ENCODE results near the gene MRPL10.

Gene MRPL10

DNA sequence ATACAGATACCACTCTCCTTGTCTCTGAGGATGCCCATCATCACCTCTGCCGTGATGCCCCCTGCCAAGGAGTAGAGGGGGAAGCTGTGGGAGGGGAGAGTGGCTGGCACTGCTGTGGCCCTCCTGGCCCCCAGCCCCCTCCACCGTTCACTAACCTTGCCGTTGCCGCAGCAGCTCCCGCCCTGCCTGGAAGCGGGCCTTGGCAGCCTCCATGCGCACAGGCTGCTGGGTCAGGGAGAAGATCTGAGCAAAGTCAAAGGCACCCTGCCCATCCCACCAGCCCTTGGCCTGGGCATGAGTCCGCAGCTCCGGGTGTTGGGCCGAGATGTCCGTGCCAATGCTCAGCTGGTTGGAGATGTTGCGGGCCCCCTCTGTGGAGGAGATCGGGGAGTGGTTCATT lies 7.3 kb upstream of the MRPL10 start:
- no peak for DNase-seq

DNA sequence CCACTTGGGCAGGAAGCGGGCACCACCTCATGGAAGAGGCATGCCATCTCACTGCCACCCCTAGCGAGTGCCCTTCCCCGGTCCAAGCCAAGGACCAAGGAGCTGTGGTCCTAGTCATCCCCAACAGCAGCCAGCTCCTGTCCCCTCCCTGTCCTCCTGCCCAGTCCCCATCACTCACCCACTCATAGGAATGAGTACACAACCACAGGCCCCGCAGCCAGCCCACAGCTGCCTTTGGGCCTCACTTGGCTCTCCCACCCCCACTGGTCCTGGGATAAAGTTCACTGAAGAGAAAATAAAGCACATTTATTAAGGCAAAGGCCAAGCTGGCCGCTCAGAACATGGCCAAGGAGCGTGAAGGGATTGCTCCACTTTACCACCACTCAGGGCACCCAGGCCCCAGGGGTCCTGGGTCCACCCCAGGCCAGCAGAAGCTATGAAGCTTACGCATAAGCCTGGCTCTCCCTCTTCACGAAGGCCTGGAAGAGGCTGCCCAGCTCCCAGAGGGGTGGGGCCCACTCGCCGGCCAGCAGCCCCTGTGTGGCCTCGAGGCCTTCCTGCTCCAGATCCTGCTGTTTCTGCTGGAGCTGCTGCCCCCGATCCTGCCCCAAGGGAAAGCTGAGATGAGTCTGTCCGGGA lies 6.2 kb upstream of the MRPL10 start:
- no peak for DNase-seq

- DNase-seq: no peak
These were observed 5.3 kb upstream of the MRPL10 start for GRCh38 chr17:47836601-47837000.

GRCh38 chr17:47834756-47835155 lies 3.4 kb upstream of the MRPL10 start:
- no peak for DNase-seq

DNA sequence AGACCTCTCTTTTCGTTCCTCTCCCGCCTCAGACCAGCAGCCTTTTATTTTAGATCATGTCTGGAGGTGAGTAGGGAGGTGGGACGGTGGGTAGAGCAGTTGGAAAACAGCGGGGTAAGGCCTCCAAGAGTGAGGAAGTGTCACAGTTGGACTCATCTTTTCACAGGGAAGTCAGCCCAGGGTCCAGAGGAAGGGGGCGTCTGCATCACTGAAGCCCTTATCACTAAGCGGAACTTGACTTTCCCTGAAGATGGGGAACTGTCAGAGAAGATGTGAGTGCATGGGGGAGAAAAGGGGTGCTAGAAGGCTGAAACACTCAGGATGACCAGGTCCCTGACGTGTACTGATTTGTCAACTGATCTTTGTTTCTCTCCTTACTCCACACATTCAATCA lies 590 bp upstream of the MRPL10 start:
- no peak for DNase-seq

DNA sequence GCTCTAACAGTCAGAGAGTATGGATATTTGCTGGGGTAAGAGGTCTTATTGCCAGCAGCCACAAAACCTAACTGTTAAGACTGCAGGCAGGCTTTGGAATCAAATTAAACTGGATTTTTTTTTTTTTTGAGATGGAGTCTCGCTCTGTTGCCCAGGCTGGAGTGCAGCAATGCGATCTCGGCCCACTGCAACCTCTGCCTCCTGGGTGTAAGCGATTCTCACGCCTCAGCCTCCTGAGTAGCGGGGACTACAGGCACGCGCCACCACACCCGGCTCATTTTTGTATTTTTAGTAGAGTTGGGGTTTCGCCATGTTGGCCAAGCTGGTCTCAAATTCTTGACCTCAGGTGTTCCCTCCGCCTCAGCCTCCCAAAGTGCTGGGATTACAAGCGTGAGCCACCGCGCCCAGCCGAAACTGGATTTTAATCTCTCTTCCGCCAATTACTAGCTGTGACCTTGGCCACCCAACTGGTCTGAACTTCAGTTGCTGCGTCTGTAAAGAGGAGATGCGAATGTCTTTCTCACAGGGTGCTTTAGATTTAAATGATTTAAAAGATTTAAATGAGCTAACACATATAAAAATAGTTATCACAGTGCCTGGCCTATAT lies 842 bp downstream of the MRPL10 start:
- DNase-seq: no peak

- DNase-seq: peak; percentile 68
These were observed 1.5 kb downstream of the MRPL10 start for GRCh38 chr17:47829870-47830269.

DNA sequence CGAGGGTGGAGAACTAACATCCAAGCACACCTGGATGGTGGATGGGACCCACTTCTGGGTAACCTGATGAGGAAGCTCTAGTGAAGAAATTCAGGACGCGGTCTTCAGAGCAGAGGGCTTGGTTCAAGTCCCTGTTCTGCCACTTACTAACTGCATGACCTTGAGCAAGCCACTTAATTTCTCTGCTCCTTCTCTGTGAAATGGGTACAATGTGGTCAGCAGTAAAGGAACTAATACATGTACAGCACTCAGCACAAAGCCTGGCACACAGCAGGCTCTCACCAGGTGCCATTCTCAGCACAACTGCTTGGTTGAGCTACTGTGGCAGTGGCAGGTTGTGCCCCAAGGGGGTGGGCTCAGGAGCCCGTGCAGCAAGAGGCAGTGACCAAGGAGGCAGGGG lies 7.8 kb downstream of the MRPL10 start:
- no peak for DNase-seq

DNA sequence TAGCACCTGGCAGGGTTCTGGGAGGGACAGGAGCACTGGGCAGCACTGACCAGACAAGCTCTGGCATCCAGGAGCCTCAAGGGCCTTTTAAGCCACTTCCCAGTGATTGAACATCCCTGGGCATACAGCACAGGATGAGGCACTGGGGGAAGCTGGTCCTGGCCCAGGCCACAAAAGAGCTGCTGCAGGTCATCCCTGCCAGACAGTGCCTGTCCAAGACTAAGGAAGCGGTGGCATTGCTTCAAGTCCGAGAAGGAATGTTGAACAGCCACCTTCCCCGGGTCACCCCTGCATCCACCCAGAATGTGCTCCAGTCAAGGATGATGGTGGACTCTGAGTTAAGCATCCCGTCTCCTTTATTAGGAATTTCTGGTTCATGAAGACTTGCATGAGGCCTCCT lies 8.6 kb downstream of the MRPL10 start:
- DNase-seq: no peak

DNA sequence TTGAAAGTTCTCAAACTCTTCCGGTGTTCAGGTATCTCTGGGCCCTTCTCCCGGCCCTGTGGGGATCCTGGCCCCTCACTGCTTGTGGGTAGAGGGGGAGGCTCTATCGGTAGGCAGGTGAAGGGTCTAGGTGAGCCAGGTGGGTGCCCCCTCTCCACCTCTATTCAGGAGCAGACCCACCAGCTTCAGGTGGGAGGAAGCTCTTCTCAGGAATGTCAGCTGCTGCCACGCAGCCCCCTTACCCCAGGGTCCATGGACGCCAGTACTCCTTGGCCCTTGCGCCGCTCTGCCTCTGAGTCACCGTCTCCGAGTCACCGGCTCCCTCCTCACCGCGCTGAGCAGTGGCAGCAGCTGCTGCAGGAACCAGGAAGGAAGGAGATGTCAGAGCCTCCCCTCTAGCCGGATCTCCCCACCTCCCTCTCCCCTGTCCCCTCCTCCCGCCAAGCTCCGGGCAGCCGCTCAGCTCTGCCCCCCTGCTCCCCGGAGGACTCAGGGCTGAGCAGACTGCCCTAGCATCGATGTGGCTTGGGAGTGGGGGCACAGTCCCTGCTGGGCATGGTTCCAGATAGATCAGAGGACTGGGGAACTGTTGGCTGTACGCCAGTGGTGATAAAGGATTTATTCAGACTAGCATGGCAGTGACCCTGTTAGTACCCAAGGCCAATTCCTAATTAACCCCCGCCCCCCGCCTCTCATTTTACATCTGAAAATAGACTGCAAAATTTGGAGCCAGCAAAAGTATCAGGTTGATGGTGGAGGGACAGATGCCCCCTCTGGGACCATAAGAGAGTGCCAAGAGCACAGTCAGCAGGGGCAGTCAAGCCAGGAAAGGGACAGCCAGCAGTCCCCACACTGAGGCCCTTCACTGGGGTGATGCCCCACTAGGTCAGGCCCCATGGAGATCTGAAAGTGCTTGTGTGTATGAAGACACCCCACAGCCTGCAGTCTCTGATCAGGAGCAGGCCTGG lies 9.6 kb downstream of the MRPL10 start, which contains the start of gene OSBPL7:
Gene OSBPL7 (minus strand): TSS at position 371 of the 968 bp plus-strand sequence. CDS start 1,516 bp downstream, outside the sequence.
- DNase-seq: peak; percentile 88

DNA sequence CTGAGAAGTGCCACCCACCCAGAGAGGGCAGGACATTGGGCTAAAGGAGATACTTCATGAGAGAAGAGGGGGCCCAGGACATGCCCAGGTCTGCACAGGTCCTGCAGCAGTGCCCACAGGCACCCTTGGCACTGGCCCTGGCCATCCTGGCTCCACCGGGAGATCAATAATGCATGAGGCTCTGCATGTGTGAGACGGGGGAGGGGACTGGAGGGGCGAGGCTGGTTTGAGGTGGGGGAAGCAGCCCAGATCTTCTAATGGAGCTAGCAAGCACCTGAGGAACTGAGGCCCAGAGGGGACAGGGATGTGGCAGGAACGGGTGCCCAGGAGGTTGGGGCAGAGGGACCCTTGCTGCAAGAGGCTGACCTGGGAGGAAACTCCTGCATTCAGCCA lies 10.3 kb downstream of the MRPL10 start:
- DNase-seq: no peak

GRCh38 chr17:47820033-47820789 lies 11.1 kb downstream of the MRPL10 start:
- no peak for DNase-seq

DNA sequence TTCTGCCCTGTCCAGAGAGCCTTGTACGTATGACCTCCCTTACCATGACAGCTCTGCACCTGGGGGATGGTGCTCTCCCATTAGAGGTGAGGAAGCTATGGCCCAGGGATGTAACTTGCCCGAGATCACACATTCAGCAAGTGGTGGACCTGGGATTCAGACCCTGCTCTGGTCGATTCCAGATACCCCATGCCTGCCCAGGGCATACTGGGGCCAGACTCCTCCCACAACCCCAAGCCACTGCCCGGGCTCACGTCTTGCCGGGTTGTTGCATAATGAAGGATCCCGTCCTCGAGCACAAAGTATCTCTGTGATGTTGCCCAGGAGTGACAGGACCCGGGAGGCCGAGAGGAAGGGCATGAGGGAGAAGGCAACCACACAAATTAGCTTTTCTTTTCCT lies 11.9 kb downstream of the MRPL10 start:
- no peak for DNase-seq

DNA sequence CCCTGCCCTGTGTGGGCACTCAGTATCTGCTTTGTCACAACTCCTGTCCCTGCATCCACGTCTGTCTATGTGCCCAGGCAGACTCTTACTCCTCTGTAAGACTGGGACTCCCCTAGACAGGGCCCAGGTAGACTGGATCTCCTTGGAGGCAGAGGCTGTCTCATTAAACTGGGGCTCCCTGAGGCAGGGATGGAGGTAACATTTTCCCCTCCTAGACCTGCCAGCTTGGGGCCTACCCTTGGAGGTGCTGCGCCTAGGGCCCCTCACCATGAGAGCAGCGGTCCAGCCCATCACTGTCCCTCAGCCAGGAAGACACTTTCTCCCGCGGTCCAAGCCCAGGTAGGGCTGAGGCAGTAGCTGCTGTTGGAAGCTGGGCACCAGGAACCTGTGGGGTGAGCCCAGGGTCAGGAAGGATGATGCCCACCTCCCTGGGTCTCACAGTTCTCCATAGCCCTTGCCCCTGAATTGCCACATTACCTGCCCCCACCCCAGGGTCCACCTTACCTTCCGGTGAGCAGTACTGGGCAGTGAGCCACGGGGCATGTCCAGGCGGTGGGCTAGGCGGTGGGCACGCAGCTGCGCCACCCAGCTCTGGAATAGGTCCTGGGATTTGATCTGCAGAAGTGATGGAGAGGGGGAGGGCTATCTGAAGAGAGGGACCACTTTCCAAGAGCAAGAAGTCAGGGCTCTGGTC lies 13.2 kb downstream of the MRPL10 start:
- DNase-seq: no peak

DNA sequence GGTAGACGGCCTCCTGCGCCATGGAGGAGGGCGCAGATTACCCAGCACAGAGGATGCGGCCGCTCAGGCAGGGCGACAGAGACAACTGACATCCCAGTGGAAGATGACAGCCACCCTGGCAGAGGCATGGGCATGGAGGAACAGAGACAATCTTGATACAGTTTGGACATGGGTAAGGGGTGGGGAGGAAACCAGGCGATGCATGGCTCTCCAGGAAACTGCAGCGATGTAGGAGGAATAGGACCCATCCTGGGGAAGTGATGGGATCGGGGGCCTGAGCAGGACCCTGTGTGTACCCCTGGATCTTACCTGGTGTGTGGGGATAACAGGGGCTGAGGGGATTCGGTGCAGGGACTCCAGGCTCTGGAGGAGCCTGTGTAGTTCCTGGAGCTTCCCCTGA lies 14.4 kb downstream of the MRPL10 start:
- no peak for DNase-seq

DNA sequence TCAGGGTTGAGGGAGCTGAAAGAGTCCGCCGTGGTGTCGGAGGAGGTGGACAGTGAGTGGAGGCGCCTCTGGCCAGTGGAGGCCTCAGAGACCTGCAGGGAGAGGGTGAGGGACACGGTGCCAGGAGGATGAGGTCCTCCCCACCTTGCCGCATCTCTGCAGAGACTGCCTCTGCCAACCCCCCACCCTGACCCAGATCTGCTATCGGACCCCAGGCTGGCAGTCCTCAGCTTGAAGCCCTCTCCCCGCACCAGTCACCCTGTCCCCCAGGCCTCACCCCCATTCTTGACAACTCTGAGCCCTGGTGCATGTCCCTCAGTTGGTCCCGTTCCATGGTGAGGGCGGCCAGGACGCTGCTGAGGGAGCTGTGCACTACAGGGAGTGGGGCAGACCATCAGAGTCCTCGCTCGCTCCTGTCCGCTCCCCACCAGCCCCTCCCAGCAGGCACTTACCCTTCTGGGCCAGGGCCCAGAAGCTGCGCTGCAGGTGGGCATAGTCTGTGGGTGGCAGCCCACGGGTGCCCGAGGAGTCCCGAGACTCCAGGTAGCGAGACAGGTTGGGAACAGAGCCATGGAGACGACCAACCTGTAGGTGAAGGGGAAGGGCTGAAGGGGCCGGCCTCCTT lies 15.1 kb downstream of the MRPL10 start:
- DNase-seq: no peak

GRCh38 chr17:47815106-47815918 lies 16.0 kb downstream of the MRPL10 start:
- DNase-seq: no peak

GRCh38 chr17:47813512-47814031 lies 17.8 kb downstream of the MRPL10 start:
- no peak for DNase-seq

DNA sequence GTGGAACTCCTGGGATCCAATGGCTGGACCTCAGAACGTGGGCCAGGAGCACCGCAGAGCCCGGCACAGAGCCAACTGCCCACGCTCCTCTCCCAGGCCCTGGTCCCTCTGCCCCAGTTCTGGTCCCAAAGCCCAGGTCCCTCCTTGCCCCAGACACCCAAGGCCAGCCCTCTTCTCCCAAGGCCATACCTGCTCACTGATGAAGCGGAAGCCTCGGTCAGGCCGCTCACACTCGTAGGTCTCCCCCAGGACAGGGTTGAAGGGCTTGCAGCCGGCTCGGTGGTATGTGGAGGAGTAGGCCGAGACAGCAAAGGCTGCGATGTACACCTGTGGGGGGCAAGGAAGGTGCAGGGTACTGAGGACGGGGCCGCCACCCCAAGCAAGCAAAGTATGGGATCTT lies 18.3 kb downstream of the MRPL10 start:
- no peak for DNase-seq

DNA sequence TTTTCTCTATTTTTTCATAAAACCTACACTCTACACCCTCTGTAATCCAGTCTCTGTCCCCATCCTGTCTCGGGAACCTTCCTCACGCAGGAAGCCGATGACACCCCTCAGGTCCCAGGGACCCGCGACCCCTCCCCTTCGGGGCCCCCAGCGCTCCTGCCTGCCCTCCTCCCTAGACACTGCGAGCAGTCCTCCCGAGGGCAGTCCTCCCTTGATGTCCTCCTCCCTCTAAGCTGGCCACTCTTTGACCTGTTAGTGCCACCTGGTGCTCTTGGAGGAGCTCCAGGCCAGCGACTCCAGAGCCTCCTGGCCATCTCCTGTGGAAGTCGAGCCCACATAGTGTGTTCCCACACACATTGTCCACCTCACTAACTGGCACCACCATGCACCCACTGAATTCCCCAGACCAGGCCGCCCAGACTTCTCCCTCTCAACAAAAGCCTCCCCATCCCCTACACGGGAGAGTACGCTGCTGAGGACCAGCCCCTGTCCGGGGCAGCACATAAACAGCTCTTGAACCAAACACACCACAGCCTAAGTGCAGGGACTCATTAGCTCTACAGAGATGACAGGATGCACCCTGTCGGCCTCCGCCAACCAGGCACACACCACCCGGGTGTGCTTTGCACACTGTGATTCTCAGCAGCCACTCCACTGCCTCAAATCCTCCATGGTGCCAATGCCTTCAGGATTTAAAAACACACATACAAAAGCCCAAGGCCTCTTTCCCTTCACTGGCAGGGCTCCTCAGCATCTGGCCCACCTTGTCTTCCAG lies 19.0 kb downstream of the MRPL10 start:
- DNase-seq: no peak
